NT2/D1 (cell line): ENCODE measurements around the gene PSMG1.

Experiments used
- DNase-seq: peaks from one replicate; pipeline ENCODE4 v3.0.0-alpha.2; 2011; ENCODE audit warnings: low read depth, low spot score
- H3K27me3 ChIP-seq: 2 replicates; pipeline ENCODE4 v1.6.0; 2011; ENCODE audit warnings: mild to moderate bottlenecking; ENCODE audit not compliant: insufficient read length, insufficient read depth
- H3K36me3 ChIP-seq: 2 replicates; pipeline ENCODE4 v1.6.1; 2011; ENCODE audit warnings: mild to moderate bottlenecking, low read length, mixed read lengths; ENCODE audit not compliant: insufficient read depth, insufficient read length
- H3K4me1 ChIP-seq: 2 replicates; pipeline ENCODE4 v1.5.1; 2011; ENCODE audit not compliant: insufficient read depth, insufficient read length
- H3K4me3 ChIP-seq: 2 replicates; pipeline ENCODE4 v1.5.1; 2011; ENCODE audit warnings: low read depth; ENCODE audit not compliant: insufficient read length
- H3K9ac ChIP-seq: 2 replicates; pipeline ENCODE4 v1.6.0; 2011; ENCODE audit warnings: low read depth; ENCODE audit not compliant: insufficient read length
- H3K9me3 ChIP-seq: 2 replicates; pipeline ENCODE4 v1.5.1; 2011; ENCODE audit warnings: mild to moderate bottlenecking, low read length; ENCODE audit not compliant: insufficient read depth
- SUZ12 ChIP-seq: IDR thresholded peaks from 2 replicates; pipeline ENCODE4 v1.6.1; 2011; ENCODE audit not compliant: insufficient read length, insufficient read depth; ENCODE audit errors: extremely low read depth
- YY1 ChIP-seq: IDR thresholded peaks from 2 replicates; pipeline ENCODE4 v1.6.1; 2011; ENCODE audit not compliant: insufficient read length, insufficient read depth
- ZNF274 ChIP-seq: IDR thresholded peaks from 2 replicates; pipeline ENCODE4 v1.6.1; 2011; ENCODE audit warnings: mild to moderate bottlenecking, low read depth, low read length

Gene PSMG1

GRCh38 chr21:39180429-39181019 lies 2.7 kb downstream of the PSMG1 start:
- peaks cover 59% of the 10 kb centered on the region for H3K36me3 ChIP-seq
- H3K4me3 ChIP-seq = no peak overlapping the region
- TF ChIP-seq YY1 (no peak), ZNF274 (no peak), SUZ12 (no peak)
- no peak for DNase-seq
- H3K9ac ChIP-seq = no peak overlapping the region
- no peaks in the 10 kb centered on the region for H3K4me1 ChIP-seq
- no peaks in the 10 kb centered on the region for H3K9me3 ChIP-seq
- H3K27me3 ChIP-seq = no peaks in the 10 kb centered on the region

DNA sequence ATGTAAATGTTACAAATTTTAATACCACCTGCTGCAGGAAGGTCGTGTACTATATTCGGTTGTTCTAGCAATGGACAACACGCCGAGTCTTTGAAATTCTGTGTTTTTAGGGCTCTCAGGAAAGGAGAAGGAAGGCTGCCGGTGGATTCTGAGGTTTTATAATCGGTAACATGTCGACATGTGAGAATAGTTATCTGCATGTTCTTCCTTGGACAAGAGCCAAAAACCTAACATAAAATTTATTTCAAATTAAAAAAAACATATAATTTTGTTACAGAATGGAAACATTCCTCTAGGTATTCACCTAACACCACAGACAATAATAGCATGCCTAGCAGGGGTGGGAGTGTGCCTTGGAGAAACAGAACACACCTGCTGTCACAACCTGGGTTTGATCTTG lies 4.8 kb downstream of the PSMG1 start:
- peaks cover 78% of the 10 kb centered on the region for H3K36me3 ChIP-seq
- H3K27me3 ChIP-seq = no peaks in the 10 kb centered on the region
- H3K4me1 ChIP-seq = no peaks in the 10 kb centered on the region
- no peak overlapping the region for H3K4me3 ChIP-seq
- no peak for TF ChIP-seq YY1
- no peak for TF ChIP-seq ZNF274
- TF ChIP-seq SUZ12 = no peak
- DNase-seq = no peak
- no peaks in the 10 kb centered on the region for H3K9me3 ChIP-seq
- H3K9ac ChIP-seq = no peak overlapping the region

GRCh38 chr21:39176271-39176709 lies 7.0 kb downstream of the PSMG1 start:
- Histone ChIP-seq H3K4me3 (no peak overlapping the region), H3K36me3 (peaks cover 92% of the 10 kb centered on the region), H3K9ac (no peak overlapping the region), H3K4me1 (no peaks in the 10 kb centered on the region), H3K9me3 (no peaks in the 10 kb centered on the region), H3K27me3 (no peaks in the 10 kb centered on the region)
- TF ChIP-seq ZNF274 = no peak
- no peak for TF ChIP-seq SUZ12
- no peak for TF ChIP-seq YY1
- DNase-seq = no peak

DNA sequence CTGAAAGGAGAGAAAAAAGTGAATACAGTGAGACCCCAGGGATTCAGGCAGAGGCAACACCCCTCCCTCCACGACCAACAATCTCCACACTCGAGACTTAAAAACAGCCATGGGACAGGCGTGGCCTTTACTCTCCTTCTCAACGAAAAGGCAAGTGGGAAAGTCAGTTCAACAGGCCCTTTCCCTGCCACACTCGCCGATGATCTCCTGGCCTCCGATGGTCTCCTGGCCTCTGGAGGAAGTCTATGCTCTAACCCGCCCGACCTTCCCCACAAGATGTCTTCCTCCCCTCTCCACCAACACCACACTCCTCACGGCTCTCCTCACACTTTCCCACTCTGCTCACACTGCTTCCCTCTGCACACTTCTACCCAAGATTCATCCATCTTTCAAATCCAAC lies 7.6 kb downstream of the PSMG1 start:
- Histone ChIP-seq H3K4me1 (no peaks in the 10 kb centered on the region), H3K4me3 (no peak overlapping the region), H3K9me3 (no peaks in the 10 kb centered on the region), H3K9ac (no peak overlapping the region), H3K27me3 (no peaks in the 10 kb centered on the region), H3K36me3 (peaks cover 92% of the 10 kb centered on the region)
- no peak for DNase-seq
- TF ChIP-seq SUZ12 (no peak), YY1 (no peak), ZNF274 (no peak)

DNA sequence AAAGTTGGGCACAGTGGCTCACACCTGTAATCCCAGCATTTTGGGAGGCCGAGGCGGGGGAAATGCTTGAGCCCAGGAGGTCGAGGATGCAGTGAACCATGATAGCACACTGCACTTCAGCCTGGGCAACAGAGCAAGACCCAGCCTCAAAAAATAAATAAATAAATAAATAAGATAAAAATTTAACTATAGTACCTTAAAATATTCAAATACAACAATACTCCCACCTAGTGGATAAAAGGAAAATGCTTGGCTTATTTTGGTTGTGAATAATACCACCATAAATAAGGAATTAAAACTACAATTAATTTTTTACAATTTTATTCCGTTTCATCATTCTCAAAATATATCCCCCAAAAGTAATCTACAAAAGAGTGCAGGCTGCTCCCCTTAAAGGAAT lies 8.1 kb downstream of the PSMG1 start:
- TF ChIP-seq SUZ12 (no peak), YY1 (no peak), ZNF274 (no peak)
- Histone ChIP-seq H3K9me3 (no peaks in the 10 kb centered on the region), H3K27me3 (no peaks in the 10 kb centered on the region), H3K4me3 (no peak overlapping the region), H3K9ac (no peak overlapping the region), H3K4me1 (no peaks in the 10 kb centered on the region), H3K36me3 (peaks cover 92% of the 10 kb centered on the region)
- no peak for DNase-seq

DNA sequence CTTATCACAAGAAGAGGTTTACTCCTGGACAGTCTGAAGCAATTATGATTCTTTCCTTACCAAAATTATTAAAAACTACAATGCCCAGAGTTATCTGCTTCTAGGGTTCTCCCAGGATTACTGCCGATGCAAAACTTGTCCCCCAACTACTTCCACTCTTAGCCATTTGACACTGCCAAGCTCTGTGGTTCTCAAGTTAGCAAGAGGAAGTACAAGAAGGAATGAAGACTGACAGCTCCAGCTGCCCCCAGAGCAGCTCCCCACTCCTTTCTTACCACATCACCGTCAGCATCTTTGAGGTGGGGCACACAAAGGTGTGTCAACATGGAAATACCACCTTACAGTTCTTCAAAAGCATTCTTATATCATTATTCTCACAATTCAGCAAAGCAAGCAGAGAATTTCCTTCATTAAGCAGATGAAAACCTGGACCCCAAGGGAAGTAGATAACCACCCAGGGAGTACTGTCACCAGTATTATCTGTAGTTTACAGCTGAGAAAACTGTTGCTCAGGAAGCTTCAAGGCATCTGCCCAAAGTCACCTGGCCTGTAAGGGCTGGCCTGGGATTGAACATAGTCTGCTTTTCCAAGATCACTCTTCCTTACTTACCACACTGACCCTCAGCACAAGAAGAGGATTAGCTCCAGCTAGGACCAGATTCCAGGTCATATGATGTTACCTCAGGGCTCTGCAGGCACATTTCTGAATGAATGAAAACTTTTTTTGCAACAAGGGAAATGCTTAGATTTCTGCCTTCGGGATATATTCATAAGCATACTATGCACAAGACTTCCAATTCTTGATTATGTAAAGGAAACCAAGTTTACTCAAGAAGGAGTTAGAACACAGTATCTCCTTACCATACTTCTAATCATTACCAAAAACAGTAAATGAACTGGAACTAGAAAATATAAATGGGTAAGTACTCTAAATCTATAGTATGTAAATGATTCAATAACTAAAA lies 9.3 kb downstream of the PSMG1 start:
- no peaks in the 10 kb centered on the region for H3K4me1 ChIP-seq
- no peak for DNase-seq
- peaks cover 92% of the 10 kb centered on the region for H3K36me3 ChIP-seq
- no peak for TF ChIP-seq ZNF274
- TF ChIP-seq YY1 = no peak
- no peak for TF ChIP-seq SUZ12
- H3K27me3 ChIP-seq = no peaks in the 10 kb centered on the region
- no peak overlapping the region for H3K9ac ChIP-seq
- H3K4me3 ChIP-seq = no peak overlapping the region
- H3K9me3 ChIP-seq = no peaks in the 10 kb centered on the region

DNA sequence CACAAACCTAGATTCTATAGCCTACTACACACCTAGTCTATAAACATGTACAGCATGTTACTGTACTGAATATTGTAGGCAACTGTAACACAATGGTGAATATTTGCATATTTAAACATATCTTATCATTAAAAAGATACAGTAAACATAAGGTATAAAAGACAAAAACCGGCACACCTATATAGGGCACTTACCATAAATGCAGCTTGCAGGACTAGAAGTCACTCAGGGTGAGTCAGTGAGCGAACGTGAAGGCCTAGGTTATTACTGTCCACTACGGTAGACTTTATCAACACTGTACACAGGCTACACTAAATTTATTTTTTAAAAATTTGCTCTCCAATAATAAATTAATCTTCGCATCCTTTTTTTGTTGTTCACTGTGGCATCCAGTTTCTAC lies 13.3 kb downstream of the PSMG1 start:
- Histone ChIP-seq H3K27me3 (no peaks in the 10 kb centered on the region), H3K36me3 (peaks cover 54% of the 10 kb centered on the region)

More for the DNA sequence above, 13.3 kb downstream of the PSMG1 start:
- Histone ChIP-seq H3K9ac (no peak overlapping the region), H3K4me3 (no peak overlapping the region), H3K4me1 (no peaks in the 10 kb centered on the region), H3K9me3 (peaks cover 3% of the 10 kb centered on the region; the same call in 1 of the 2 replicates)
- TF ChIP-seq YY1 = no peak
- no peak for TF ChIP-seq SUZ12
- TF ChIP-seq ZNF274 = no peak
- DNase-seq = no peak
